Heart left ventricle (tissue), 13 donors: Measurements from ENCODE around the gene TMED5.

Source experiments
- CTCF ChIP-seq, 12 donors: fragments of 200-600 bp; sonication (generic) in 4 of 12; IDR thresholded peaks; one replicate each; pipeline versions ENCODE4 v1.5.0 to v1.8.0; 2018 to 2022; ENCODE audit warnings: antibody characterized with exemption in 12 of 12, mild to moderate bottlenecking in 5 of 12
- POLR2A ChIP-seq, 2 donors: fragments of 450-650 bp; IDR thresholded peaks; one replicate each; pipeline ENCODE4 v1.6.1; 2017; ENCODE audit warnings: antibody characterized with exemption in 2 of 2, mild to moderate bottlenecking in 2 of 2, moderate library complexity in 2 of 2
- donor health status: ischemic (EF 13 %, LVEDD 7.1; RV severe dilation, severe dysfunction).
- donor health status: DM: no; HTN: yes; CAD: no.
- donor health status: DM: no; HTN: no; CAD: no.
- donor health status: ischemic (EF 25% LVEDD 6.9; RV normal size, moderate dysfunction).
- donor health status: ischemic (EF 25% LVEDD 5.7; RV mildly dilated, moderate dysfunction).
- donor health status: ischemic (EF 35%, LVEDD 5.7; RV mildly dilated, moderate dysfunction).
- donor health status: nonischemic (EF 11% LVEDD 7.7; RV severe dilation, severe dysfunction).
- donor health status: DM: yes; HTN: yes; CAD: no.
- donor health status: PGD.
- donor health status: ischemic (EF 29% LVEDD 5.4; RV normal size, mild dysfunction).
- donor health status: nonischemic (EF 23%, LVEDD 6.1; RV moderate dilation, normal function).

- TF ChIP-seq CTCF (IDR thresholded peaks at IDR 0.05) (no peak), POLR2A (IDR thresholded peaks at IDR 0.05) (no peak)
Observed at GRCh38 chr1:93159337-93159736, 20.9 kb downstream of the TMED5 start.
